ENCODE results near the gene KAZN.

The KAZN gene

DNA sequence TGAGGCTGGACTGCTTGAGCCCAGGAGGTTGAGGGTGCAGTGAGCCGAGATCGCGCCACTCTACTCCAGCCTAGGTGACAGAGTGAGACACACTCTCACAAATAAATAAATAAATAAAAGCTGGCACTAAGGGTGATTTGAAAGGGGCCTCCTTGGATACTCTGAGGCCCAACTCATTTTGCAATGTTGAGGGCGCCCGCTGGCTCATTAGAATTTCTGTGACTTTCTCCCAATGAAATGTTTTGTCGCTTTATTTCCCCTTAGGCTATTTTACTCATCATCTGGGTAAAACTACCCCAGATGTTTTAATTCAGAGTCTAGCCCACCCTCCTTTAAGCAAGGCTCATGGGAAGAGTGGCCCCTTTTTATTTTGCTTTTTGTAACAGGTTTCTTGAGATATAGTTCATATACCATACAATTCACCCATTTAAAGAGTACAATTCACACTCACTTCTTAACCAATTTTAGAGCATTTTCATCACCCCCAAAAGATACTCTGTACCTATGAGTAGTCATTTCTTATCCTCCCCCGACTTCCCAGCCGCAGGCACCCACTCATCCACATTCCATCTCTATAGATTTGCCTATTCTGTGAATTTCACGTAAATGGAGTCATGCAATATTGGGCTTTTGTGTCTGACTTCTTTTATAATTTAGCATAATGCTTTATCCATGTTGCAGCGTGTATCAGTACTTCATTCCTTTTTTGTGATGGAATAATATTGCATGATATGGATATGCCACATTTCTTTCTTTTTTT lies 259.1 kb downstream of the KAZN start:
- in situ Hi-C loops (cut with HindIII; ENCODE audit: low sequenced_read_pairs), result no loop called here
- no peak overlapping the region for H3K4me3 ChIP-seq (ENCODE audit: low read depth, low read length)
- DNase-seq (ENCODE audit: low read depth), result no peak
- TF ChIP-seq, protein P1, sequence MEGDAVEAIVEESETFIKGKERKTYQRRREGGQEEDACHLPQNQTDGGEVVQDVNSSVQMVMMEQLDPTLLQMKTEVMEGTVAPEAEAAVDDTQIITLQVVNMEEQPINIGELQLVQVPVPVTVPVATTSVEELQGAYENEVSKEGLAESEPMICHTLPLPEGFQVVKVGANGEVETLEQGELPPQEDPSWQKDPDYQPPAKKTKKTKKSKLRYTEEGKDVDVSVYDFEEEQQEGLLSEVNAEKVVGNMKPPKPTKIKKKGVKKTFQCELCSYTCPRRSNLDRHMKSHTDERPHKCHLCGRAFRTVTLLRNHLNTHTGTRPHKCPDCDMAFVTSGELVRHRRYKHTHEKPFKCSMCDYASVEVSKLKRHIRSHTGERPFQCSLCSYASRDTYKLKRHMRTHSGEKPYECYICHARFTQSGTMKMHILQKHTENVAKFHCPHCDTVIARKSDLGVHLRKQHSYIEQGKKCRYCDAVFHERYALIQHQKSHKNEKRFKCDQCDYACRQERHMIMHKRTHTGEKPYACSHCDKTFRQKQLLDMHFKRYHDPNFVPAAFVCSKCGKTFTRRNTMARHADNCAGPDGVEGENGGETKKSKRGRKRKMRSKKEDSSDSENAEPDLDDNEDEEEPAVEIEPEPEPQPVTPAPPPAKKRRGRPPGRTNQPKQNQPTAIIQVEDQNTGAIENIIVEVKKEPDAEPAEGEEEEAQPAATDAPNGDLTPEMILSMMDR (IDR thresholded peaks at IDR 0.05; ENCODE audit: low read depth, low read length, missing control alignments), result no peak

DNA sequence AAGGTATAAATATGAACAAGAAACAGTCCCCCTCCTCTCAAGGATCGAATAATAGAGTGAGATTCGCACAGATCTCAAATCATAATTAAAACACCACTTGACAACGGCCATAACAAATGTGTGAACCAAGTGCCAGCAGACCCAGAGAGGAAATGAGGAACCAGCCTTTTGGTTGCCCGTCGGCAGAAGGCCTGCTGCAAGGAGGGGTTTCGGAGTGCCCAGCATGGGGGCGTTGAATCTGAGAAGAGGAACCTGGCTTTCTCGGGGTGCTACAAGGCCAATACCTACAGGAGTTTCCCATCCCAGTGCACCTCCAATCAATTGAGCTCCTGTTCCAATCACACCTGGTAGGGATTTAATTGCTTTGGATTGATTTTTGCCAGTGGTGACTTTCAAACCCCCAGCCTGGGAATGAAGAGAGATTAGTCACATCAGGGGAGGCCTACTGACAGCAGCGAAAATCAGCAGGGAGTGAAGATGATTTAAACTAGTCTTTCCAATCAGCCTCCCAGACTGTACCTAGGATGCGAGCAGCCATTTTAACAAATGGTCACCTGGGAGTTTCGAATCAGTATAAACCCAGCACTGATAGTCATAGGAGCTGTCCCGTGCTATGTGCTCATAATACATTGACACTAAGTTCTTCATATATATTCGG lies 263.8 kb downstream of the KAZN start:
- in situ Hi-C loops (cut with HindIII; ENCODE audit: low sequenced_read_pairs), result no loop called here
- DNase-seq (ENCODE audit: low read depth), result no peak
- H3K4me3 ChIP-seq (ENCODE audit: low read depth, low read length), result no peak overlapping the region
- TF ChIP-seq, protein P1 (IDR thresholded peaks at IDR 0.05; ENCODE audit: low read depth, low read length, missing control alignments), result no peak

DNA sequence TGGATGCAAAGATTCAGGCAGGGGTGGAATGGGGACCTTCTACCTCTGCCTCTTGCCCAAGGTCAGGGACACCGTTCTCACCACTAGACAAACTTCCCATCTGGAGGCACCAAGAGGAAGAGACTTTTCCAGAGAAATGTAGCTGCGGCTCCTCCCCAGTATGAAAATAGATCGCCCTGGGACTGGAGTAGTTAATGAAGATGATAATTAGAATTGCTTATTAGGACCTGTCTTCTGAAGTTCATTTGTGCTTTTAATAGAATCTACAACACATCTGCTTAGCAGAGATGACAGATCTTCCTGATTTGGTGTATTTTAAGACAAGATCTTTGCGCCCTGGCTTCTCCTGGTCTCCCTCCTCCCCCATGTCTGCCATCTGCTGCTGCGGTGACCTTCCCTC lies 266.6 kb downstream of the KAZN start:
- no peak for DNase-seq (ENCODE audit: low read depth)
- in situ Hi-C loops (cut with HindIII; ENCODE audit: low sequenced_read_pairs), result no loop called here
- TF ChIP-seq, protein P1 (IDR thresholded peaks at IDR 0.05; ENCODE audit: low read depth, low read length, missing control alignments), result no peak
- H3K4me3 ChIP-seq (ENCODE audit: low read depth, low read length), result no peak overlapping the region

DNA sequence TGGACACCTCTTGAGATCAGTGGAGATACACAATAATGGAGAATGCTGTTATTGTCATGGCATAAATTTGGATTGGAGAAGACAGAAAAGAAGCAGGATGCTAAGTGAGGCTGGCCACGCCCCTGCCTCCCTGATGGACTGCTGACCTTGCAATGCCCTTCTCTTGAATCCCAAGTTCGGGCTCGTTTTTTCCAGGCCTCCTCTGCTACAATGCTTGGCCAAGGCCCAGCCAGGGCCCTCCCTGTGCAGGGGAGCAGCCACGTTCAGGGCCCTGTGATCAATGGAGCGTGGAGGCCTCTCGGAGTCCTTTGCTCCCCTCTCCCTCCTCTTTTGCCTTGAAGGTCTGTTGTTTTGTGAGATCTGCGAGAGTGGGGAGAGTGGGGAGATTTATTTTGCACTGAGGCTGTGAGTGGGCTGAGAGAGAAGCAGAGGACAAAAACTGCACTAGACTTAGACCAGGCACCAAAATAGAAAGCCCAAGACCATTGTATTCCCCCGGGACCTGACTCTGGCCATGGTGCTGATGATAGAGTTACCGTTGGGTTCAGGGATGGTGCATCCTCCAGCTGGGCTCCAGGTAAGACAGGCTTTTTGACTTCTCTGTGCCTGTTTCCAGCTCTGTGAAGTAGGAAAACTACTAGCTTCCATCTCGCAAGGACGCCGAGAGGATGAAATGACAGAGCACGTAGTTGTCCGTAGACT lies 268.6 kb downstream of the KAZN start:
- no peak overlapping the region for H3K4me3 ChIP-seq (ENCODE audit: low read depth, low read length)
- DNase-seq (ENCODE audit: low read depth), result no peak
- in situ Hi-C loops (cut with HindIII; ENCODE audit: low sequenced_read_pairs), result no loop called here
- TF ChIP-seq, protein P1 (IDR thresholded peaks at IDR 0.05; ENCODE audit: low read depth, low read length, missing control alignments), result no peak

DNA sequence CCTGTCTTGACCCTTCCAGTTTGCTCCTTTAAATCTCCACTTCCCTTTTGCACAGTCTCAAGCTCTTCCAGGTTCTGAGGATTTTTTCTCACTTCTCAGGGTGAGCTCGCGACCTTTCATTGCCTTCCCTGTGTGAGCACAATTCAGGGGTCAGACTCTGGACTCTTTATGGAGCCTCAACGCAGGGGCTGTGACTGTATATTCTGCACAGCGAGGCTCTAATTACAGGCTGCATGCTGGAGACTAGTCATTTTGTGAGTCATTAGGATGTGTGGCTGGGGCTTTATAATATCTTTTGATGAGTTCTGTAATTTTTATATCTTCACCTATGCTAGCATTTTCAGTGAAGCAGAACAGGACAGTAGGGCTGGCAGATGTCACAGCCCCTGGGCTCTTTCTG lies 270.7 kb downstream of the KAZN start:
- no peak overlapping the region for H3K4me3 ChIP-seq (ENCODE audit: low read depth, low read length)
- TF ChIP-seq, protein P1 (IDR thresholded peaks at IDR 0.05; ENCODE audit: low read depth, low read length, missing control alignments), result no peak
- no peak for DNase-seq (ENCODE audit: low read depth)
- in situ Hi-C loops (cut with HindIII; ENCODE audit: low sequenced_read_pairs), result no loop called here

DNA sequence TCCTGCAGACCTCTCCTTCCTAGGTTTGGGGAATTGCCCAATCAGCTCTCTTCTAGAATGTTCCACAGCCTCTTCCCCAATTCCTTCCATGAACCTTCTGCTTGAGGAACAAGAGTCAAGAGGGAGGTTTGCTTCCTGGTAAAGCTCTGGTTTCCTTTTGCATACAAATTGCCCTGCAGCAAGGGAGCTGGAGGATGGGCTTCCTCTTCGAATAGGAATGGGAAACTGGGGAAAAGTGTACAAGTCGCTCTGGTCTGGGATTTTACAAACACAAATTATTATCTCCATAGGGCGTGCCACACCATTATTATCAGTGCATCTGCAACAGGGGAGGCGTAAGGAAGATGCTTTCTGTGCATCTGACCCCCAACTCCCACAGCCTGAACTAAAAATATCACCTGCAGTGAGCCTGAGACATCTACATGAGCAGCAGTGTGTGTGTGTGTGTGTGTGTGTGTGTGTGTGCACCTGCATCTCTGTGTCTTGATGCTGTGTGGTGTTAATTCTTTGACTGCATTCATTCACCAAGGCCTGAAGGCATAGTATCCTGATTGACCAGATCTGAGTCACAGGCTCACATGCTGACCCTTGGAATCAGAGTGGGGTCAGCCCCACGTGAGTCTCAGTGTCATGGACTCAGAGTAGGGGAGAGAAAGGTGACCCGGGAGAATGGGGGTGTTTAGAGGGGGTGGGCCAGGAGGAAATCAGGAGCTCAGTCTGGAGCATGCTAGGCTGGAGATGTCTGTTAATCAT lies 272.9 kb downstream of the KAZN start:
- H3K4me3 ChIP-seq (ENCODE audit: low read depth, low read length), result no peak overlapping the region
- in situ Hi-C loops (cut with HindIII; ENCODE audit: low sequenced_read_pairs), result no loop called here
- TF ChIP-seq, protein P1 (IDR thresholded peaks at IDR 0.05; ENCODE audit: low read depth, low read length, missing control alignments), result no peak
- no peak for DNase-seq (ENCODE audit: low read depth)

All from astrocyte of the cerebellum (primary cell).